SJSA1 (cell line): ENCODE data around the gene KREMEN1. TPM values are rescaled to one million over a fixed set of nuclear protein-coding genes. Genes with fewer than 3 reads are reported as not detected.
A peak's percentile ranks its signal among the peaks of the same experiment; 100 is the strongest.

ENCODE experiments used
- DNase-seq, 2 experiments: peaks; one replicate each; pipeline ENCODE4 v3.0.0-alpha.2; 2015 to 2020; ENCODE audit warnings: low spot score in 2 of 2, low read depth in 1 of 2
- H3K27ac ChIP-seq: fragments of 250-450 bp; sonication (Bioruptor Pico); 2 replicates; pipeline ENCODE4 v1.5.1; 2020; ENCODE audit warnings: mild to moderate bottlenecking, moderate library complexity
- H3K27me3 ChIP-seq: fragments of 250-450 bp; sonication (Bioruptor Pico); replicated peaks from 2 replicates; pipeline ENCODE4 v1.5.1; 2020; ENCODE audit warnings: mild to moderate bottlenecking, moderate library complexity
- H3K36me3 ChIP-seq: fragments of 250-450 bp; sonication (Bioruptor Pico); 2 replicates; pipeline ENCODE4 v1.5.1; 2020; ENCODE audit warnings: mild to moderate bottlenecking
- H3K4me1 ChIP-seq: fragments of 250-450 bp; sonication (Bioruptor Pico); replicated peaks from 2 replicates; pipeline ENCODE4 v1.6.1; 2021; ENCODE audit warnings: mild to moderate bottlenecking
- H3K4me3 ChIP-seq: fragments of 250-450 bp; sonication (Bioruptor Pico); 2 replicates; pipeline ENCODE4 v1.5.1; 2020; ENCODE audit warnings: mild to moderate bottlenecking
- H3K9me3 ChIP-seq: fragments of 250-450 bp; sonication (Bioruptor Pico); replicated peaks from 2 replicates; pipeline ENCODE4 v1.5.1; 2020; ENCODE audit warnings: mild to moderate bottlenecking
- total RNA-seq: library from RNA; depleted of rRNA; stranded (reverse); fragments of >200 nt; shearing (Covaris generic); gene quantifications from 2 replicates; pipeline ENCODE4 v1.2.3, GENCODE V29; 2014

The KREMEN1 gene
- total RNA-seq, 1 experiment from 2014 or later = 10.1 TPM

GRCh38 chr22:29093501-29094300 lies 20.9 kb downstream of the KREMEN1 start:
- H3K9me3 ChIP-seq = no peaks in the 10 kb centered on the region
- no peak overlapping the region for H3K4me3 ChIP-seq
- H3K27ac ChIP-seq = no peak overlapping the region
- no peaks in the 10 kb centered on the region; the same call in 1 of the 2 replicates for H3K36me3 ChIP-seq
- DNase-seq = peak in 1 of 2 experiments; percentile 41
- H3K4me1 ChIP-seq = peaks cover 12% of the 10 kb centered on the region
- no peaks in the 10 kb centered on the region for H3K27me3 ChIP-seq

- Histone ChIP-seq H3K36me3 (no peaks in the 10 kb centered on the region; the same call in 1 of the 2 replicates), H3K27me3 (no peaks in the 10 kb centered on the region)
Observed at GRCh38 chr22:29095459-29095858, 22.6 kb downstream of the KREMEN1 start.

GRCh38 chr22:29096736-29097669 lies 24.2 kb downstream of the KREMEN1 start:
- peaks cover 12% of the 10 kb centered on the region for H3K4me1 ChIP-seq
- no peak overlapping the region for H3K4me3 ChIP-seq
- H3K27ac ChIP-seq = no peak overlapping the region
- no peaks in the 10 kb centered on the region for H3K9me3 ChIP-seq
- no peak for DNase-seq
- no peaks in the 10 kb centered on the region for H3K27me3 ChIP-seq
- H3K36me3 ChIP-seq = no peaks in the 10 kb centered on the region; the same call in 1 of the 2 replicates

More at GRCh38 chr22:29095459-29095858, 22.6 kb downstream of the KREMEN1 start:
- H3K27ac ChIP-seq = no peak overlapping the region
- H3K4me3 ChIP-seq = no peak overlapping the region
- no peak for DNase-seq
- no peaks in the 10 kb centered on the region for H3K9me3 ChIP-seq
- H3K4me1 ChIP-seq = peaks cover 12% of the 10 kb centered on the region

GRCh38 chr22:29098296-29098695 lies 25.5 kb downstream of the KREMEN1 start:
- no peaks in the 10 kb centered on the region; the same call in 1 of the 2 replicates for H3K36me3 ChIP-seq
- H3K27ac ChIP-seq = no peak overlapping the region
- H3K4me3 ChIP-seq = no peak overlapping the region
- no peaks in the 10 kb centered on the region for H3K9me3 ChIP-seq
- no peak for DNase-seq
- peaks cover 9% of the 10 kb centered on the region for H3K4me1 ChIP-seq
- H3K27me3 ChIP-seq = no peaks in the 10 kb centered on the region

GRCh38 chr22:29102300-29102699 lies 29.5 kb downstream of the KREMEN1 start:
- Histone ChIP-seq H3K4me3 (no peak overlapping the region), H3K27ac (no peak overlapping the region), H3K4me1 (no peaks in the 10 kb centered on the region), H3K36me3 (no peaks in the 10 kb centered on the region; the same call in 1 of the 2 replicates), H3K9me3 (no peaks in the 10 kb centered on the region), H3K27me3 (no peaks in the 10 kb centered on the region)
- DNase-seq = no peak

- Histone ChIP-seq H3K4me1 (peaks cover 5% of the 10 kb centered on the region), H3K27me3 (no peaks in the 10 kb centered on the region), H3K36me3 (no peaks in the 10 kb centered on the region; the same call in 1 of the 2 replicates), H3K9me3 (no peaks in the 10 kb centered on the region), H3K4me3 (no peak overlapping the region), H3K27ac (no peak overlapping the region)
- no peak for DNase-seq
Observed at GRCh38 chr22:29103121-29103520, 30.3 kb downstream of the KREMEN1 start.

GRCh38 chr22:29105468-29105867 lies 32.6 kb downstream of the KREMEN1 start:
- DNase-seq = no peak
- no peak overlapping the region for H3K27ac ChIP-seq
- H3K4me3 ChIP-seq = no peak overlapping the region
- no peaks in the 10 kb centered on the region; the same call in 1 of the 2 replicates for H3K36me3 ChIP-seq
- peaks cover 26% of the 10 kb centered on the region for H3K4me1 ChIP-seq
- no peaks in the 10 kb centered on the region for H3K27me3 ChIP-seq
- H3K9me3 ChIP-seq = no peaks in the 10 kb centered on the region

GRCh38 chr22:29106839-29107238 lies 34.0 kb downstream of the KREMEN1 start:
- peaks cover 26% of the 10 kb centered on the region for H3K4me1 ChIP-seq
- H3K4me3 ChIP-seq = no peak overlapping the region
- H3K9me3 ChIP-seq = no peaks in the 10 kb centered on the region
- no peaks in the 10 kb centered on the region for H3K27me3 ChIP-seq
- DNase-seq = no peak
- no peaks in the 10 kb centered on the region for H3K36me3 ChIP-seq
- H3K27ac ChIP-seq = no peak overlapping the region

GRCh38 chr22:29108137-29108536 lies 35.3 kb downstream of the KREMEN1 start:
- Histone ChIP-seq H3K9me3 (no peaks in the 10 kb centered on the region), H3K36me3 (no peaks in the 10 kb centered on the region), H3K4me1 (peaks cover 31% of the 10 kb centered on the region), H3K4me3 (no peak overlapping the region), H3K27ac (no peak overlapping the region), H3K27me3 (no peaks in the 10 kb centered on the region)
- DNase-seq = peak in 1 of 2 experiments; percentile 29

- Histone ChIP-seq H3K27me3 (no peaks in the 10 kb centered on the region), H3K27ac (no peak overlapping the region), H3K9me3 (no peaks in the 10 kb centered on the region), H3K4me3 (no peak overlapping the region), H3K36me3 (no peaks in the 10 kb centered on the region), H3K4me1 (peaks cover 38% of the 10 kb centered on the region)
- peak in 1 of 2 experiments; percentile 66 for DNase-seq
Observed at GRCh38 chr22:29109822-29110221, 37.0 kb downstream of the KREMEN1 start.

- Histone ChIP-seq H3K27me3 (no peaks in the 10 kb centered on the region), H3K9me3 (no peaks in the 10 kb centered on the region), H3K36me3 (no peaks in the 10 kb centered on the region), H3K4me3 (no peak overlapping the region), H3K4me1 (peaks cover 38% of the 10 kb centered on the region), H3K27ac (no peak overlapping the region)
- DNase-seq = no peak
Observed at GRCh38 chr22:29110946-29111345, 38.1 kb downstream of the KREMEN1 start.

- H3K9me3 ChIP-seq = no peaks in the 10 kb centered on the region
- no peak overlapping the region for H3K4me3 ChIP-seq
- no peak overlapping the region for H3K27ac ChIP-seq
- H3K36me3 ChIP-seq = no peaks in the 10 kb centered on the region
- no peaks in the 10 kb centered on the region for H3K27me3 ChIP-seq
- H3K4me1 ChIP-seq = peaks cover 38% of the 10 kb centered on the region
- peak in 1 of 2 experiments; percentile 14 for DNase-seq
Observed at GRCh38 chr22:29112121-29112520, 39.3 kb downstream of the KREMEN1 start.

GRCh38 chr22:29112681-29113080 lies 39.8 kb downstream of the KREMEN1 start:
- peaks cover 38% of the 10 kb centered on the region for H3K4me1 ChIP-seq
- H3K4me3 ChIP-seq = no peak overlapping the region
- H3K9me3 ChIP-seq = no peaks in the 10 kb centered on the region
- DNase-seq = peak in 1 of 2 experiments; percentile 15
- no peaks in the 10 kb centered on the region for H3K36me3 ChIP-seq
- H3K27me3 ChIP-seq = no peaks in the 10 kb centered on the region
- H3K27ac ChIP-seq = no peak overlapping the region
